Naive thymus-derived CD8-positive, alpha-beta T cell (primary cell): ENCODE data around the gene MGST3. TPM values are rescaled to one million over a fixed set of nuclear protein-coding genes. Genes with fewer than 3 reads are reported as not detected.
"Not testable (repeated sequence)": the region's sequence is repeated elsewhere in the genome, so short reads cannot be mapped to it uniquely, and the experiment has no call there.

ENCODE experiments used
- ATAC-seq, 2 donors: fragments of 150-1000 bp; cut with Tn5 transposase in 1 of 2; sonication (Bioruptor Pico), chemical (Tn5 transposase) in 1 of 2; 1 replicate in 1 of 2; 2 replicates in 1 of 2; pipeline ENCODE4 v1.10.0; 2021; ENCODE audit warnings: mild to moderate bottlenecking in 2 of 2, moderate library complexity in 2 of 2
- POLR2A ChIA-PET: fragments of 350-600 bp; sonication (Branson Sonifier 250); formaldehyde crosslinking; loops from one replicate; lab custom pipeline; 2021; ENCODE audit warnings: antibody characterized with exemption; lab: Charles Lee
- DNase-seq, 10 donors: peaks; one replicate each; pipeline versions ENCODE4 v3.0.0 to v3.0.0-alpha.2; 2020 to 2022
- H3K27ac Mint-ChIP-seq, 10 donors: one replicate each; pipeline ENCODE4 v1.8.0; 2020 to 2022; ENCODE audit warnings: mild to moderate bottlenecking in 10 of 10, mixed read lengths in 10 of 10, moderate library complexity in 4 of 10, inconsistent platforms in 1 of 10
- H3K27me3 Mint-ChIP-seq, 5 donors: one replicate each; pipeline ENCODE4 v1.8.0; 2021 to 2022; ENCODE audit warnings: mixed read lengths in 5 of 5
- H3K36me3 Mint-ChIP-seq, 3 donors: one replicate each; pipeline ENCODE4 v1.8.0; 2020 to 2022; ENCODE audit warnings: mixed read lengths in 3 of 3, mild to moderate bottlenecking in 2 of 3, inconsistent platforms in 1 of 3
- H3K4me1 Mint-ChIP-seq, 4 donors: one replicate each; pipeline ENCODE4 v1.8.0; 2021 to 2022; ENCODE audit warnings: mixed read lengths in 4 of 4
- H3K4me3 Mint-ChIP-seq, 10 donors: one replicate each; pipeline ENCODE4 v1.8.0; 2020 to 2022; ENCODE audit warnings: mild to moderate bottlenecking in 10 of 10, mixed read lengths in 10 of 10, moderate library complexity in 6 of 10, inconsistent platforms in 1 of 10
- H3K9me3 Mint-ChIP-seq, 9 donors: one replicate each; pipeline ENCODE4 v1.8.0; 2020 to 2022; ENCODE audit warnings: mixed read lengths in 9 of 9, mild to moderate bottlenecking in 3 of 9, inconsistent platforms in 1 of 9, moderate library complexity in 1 of 9
- polyA plus RNA-seq, 3 donors: library from polyadenylated mRNA; unstranded; fragments of 300-500 nt; fragmentation: Illumina TruSeq; gene quantifications; one replicate each; pipeline ENCODE4 v1.2.3, GENCODE V29; 2021
- total RNA-seq, 8 experiments: library from RNA in 2 of 8; stranded (reverse) in 2 of 8; gene quantifications; one replicate each; pipeline ENCODE4 v1.2.3 and lab custom pipeline; 2021 to 2026

Gene MGST3
- total and polyA plus RNA-seq, 5 experiments from 2014 or later: 64.6 to 160 (median 95.3) TPM

GRCh38 chr1:165644064-165644735 lies 13.2 kb downstream of the MGST3 start:
- peaks cover 10 to 41% (median 30%) of the 10 kb centered on the region in 4 donors for H3K4me1 Mint-ChIP-seq
- DNase-seq: no peak
- H3K36me3 Mint-ChIP-seq: peaks cover 0 to 10% (median 0%) of the 10 kb centered on the region in 3 donors
- H3K9me3 Mint-ChIP-seq: no peaks in the 10 kb centered on the region
- ATAC-seq: no peak
- POLR2A ChIA-PET: no interaction called here
- peak overlapping the region in 2 of 10 donors; percentile 11 to 85 for H3K27ac Mint-ChIP-seq
- no peak overlapping the region for H3K4me3 Mint-ChIP-seq
- H3K27me3 Mint-ChIP-seq: no peaks in the 10 kb centered on the region

GRCh38 chr1:165645654-165646366 lies 14.8 kb downstream of the MGST3 start:
- H3K9me3 Mint-ChIP-seq: no peaks in the 10 kb centered on the region
- peaks cover 0 to 14% (median 4%) of the 10 kb centered on the region in 3 donors for H3K36me3 Mint-ChIP-seq
- no peak for DNase-seq
- POLR2A ChIA-PET: no interaction called here
- H3K4me1 Mint-ChIP-seq: peaks cover 9 to 30% (median 21%) of the 10 kb centered on the region in 4 donors
- no peak overlapping the region for H3K4me3 Mint-ChIP-seq
- H3K27ac Mint-ChIP-seq: peak overlapping the region in 1 of 10 donors; percentile 12
- ATAC-seq: no peak
- no peaks in the 10 kb centered on the region for H3K27me3 Mint-ChIP-seq

- POLR2A ChIA-PET: no interaction called here
- H3K36me3 Mint-ChIP-seq: peaks cover 0 to 26% (median 5%) of the 10 kb centered on the region in 3 donors
- no peaks in the 10 kb centered on the region for H3K27me3 Mint-ChIP-seq
- ATAC-seq (no peak), DNase-seq (no peak)
- no peak overlapping the region for H3K4me3 Mint-ChIP-seq
- H3K9me3 Mint-ChIP-seq: no peaks in the 10 kb centered on the region
- H3K27ac Mint-ChIP-seq: no peak overlapping the region
- peaks cover 9 to 22% (median 17%) of the 10 kb centered on the region in 4 donors for H3K4me1 Mint-ChIP-seq
Observed at GRCh38 chr1:165647517-165647916, 16.5 kb downstream of the MGST3 start.

DNA sequence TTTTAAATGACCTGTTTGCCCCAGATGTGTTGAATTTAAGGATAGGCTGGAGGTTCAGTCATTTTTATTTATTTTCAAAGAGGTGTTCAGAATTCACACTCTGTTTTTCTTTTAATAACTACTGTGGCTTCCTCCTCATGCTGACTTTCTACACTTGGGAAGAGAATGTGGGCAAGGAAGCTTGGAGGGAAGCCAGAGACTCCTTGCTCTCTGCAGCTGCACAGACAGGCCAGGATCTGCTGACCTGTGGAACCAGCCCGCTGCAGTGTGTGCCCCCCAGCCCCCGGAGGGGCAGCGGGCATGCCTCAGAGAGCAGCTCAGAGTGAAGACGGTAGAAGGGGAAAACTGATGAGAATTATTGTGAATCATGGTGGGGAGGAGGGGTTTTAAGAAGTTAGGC lies 16.9 kb downstream of the MGST3 start:
- DNase-seq (no peak), ATAC-seq (no peak)
- POLR2A ChIA-PET: no interaction called here
- H3K4me1 Mint-ChIP-seq: peaks cover 9 to 23% (median 17%) of the 10 kb centered on the region in 4 donors
- H3K36me3 Mint-ChIP-seq: peaks cover 0 to 28% (median 5%) of the 10 kb centered on the region in 3 donors
- H3K27ac Mint-ChIP-seq: peak overlapping the region in 1 of 10 donors; percentile 63
- H3K27me3 Mint-ChIP-seq: no peaks in the 10 kb centered on the region
- no peaks in the 10 kb centered on the region for H3K9me3 Mint-ChIP-seq
- peak overlapping the region in 1 of 10 donors; percentile 49 for H3K4me3 Mint-ChIP-seq

DNA sequence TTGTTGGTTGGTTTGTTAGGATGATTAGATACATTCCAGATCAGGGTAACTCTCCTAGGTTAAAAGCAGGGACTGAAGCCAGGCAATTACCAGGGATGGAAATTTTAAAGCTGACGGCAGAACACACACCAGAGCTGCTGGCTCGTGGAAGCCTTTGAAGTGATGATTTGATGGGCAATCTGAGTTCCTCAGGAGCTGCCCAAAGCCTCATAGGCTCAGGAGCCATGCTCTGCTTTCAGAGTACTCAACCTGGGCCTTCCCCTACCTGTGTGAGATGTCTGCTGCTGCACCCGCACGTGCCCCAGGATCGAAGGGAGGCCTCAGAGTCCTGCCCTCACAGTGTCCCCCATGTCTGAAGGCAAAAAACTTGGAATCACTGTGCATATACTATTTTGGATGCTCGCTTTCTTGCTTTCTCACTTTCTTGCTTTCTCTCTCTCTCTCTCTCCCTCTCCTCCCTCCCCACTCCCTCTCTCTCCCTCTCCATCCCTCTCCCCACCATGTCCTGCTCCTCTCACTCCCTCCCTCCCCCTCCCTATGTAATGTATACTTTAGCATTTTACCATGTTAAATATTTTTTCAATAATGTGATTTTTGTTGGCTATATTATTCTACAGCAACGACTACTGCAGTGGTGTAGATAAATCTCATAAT lies 18.0 kb downstream of the MGST3 start:
- ATAC-seq (no peak), DNase-seq (no peak)
- no peak overlapping the region for H3K27ac Mint-ChIP-seq
- no peaks in the 10 kb centered on the region for H3K9me3 Mint-ChIP-seq
- POLR2A ChIA-PET: no interaction called here
- no peaks in the 10 kb centered on the region for H3K27me3 Mint-ChIP-seq
- H3K36me3 Mint-ChIP-seq: peaks cover 0 to 33% (median 6%) of the 10 kb centered on the region in 3 donors
- H3K4me3 Mint-ChIP-seq: no peak overlapping the region
- peaks cover 9 to 25% (median 17%) of the 10 kb centered on the region in 4 donors for H3K4me1 Mint-ChIP-seq

DNA sequence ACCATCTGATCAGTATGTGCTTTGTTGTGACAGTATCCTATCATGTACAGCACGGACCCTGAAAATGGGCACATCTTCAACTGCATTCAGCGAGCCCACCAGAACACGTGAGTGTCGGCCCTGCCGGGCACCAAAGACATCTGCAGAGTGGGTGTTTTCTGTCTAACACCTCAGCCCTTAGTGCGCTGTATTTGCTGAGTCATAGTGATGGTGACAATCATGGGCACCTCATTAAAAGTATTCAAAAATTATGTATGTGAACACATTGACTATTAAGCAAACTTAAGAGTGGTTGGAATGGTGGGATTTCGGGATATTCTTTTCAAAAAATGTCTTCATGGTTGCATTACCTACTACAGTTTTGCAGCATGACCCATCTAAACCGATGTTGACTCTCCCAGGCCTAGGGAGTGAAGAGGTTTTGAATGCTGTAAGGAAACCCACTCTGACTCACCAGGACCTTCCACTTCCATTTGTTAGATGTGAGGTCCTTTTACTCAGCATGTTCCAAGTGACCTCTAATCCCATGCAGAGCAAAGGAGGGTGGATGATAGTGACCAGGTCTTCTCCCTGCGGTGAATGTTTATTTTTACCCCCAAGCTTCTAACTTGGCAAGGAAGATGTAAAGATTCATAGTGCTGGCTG lies 20.1 kb downstream of the MGST3 start:
- POLR2A ChIA-PET: no interaction called here
- H3K27ac Mint-ChIP-seq: peak overlapping the region in 1 of 10 donors; percentile 33
- no peaks in the 10 kb centered on the region for H3K9me3 Mint-ChIP-seq
- peaks cover 9 to 16% (median 9%) of the 10 kb centered on the region in 4 donors for H3K4me1 Mint-ChIP-seq
- no peak for DNase-seq
- H3K27me3 Mint-ChIP-seq: no peaks in the 10 kb centered on the region
- H3K4me3 Mint-ChIP-seq: no peak overlapping the region
- H3K36me3 Mint-ChIP-seq: peaks cover 0 to 50% (median 10%) of the 10 kb centered on the region in 3 donors
- no peak for ATAC-seq

DNA sequence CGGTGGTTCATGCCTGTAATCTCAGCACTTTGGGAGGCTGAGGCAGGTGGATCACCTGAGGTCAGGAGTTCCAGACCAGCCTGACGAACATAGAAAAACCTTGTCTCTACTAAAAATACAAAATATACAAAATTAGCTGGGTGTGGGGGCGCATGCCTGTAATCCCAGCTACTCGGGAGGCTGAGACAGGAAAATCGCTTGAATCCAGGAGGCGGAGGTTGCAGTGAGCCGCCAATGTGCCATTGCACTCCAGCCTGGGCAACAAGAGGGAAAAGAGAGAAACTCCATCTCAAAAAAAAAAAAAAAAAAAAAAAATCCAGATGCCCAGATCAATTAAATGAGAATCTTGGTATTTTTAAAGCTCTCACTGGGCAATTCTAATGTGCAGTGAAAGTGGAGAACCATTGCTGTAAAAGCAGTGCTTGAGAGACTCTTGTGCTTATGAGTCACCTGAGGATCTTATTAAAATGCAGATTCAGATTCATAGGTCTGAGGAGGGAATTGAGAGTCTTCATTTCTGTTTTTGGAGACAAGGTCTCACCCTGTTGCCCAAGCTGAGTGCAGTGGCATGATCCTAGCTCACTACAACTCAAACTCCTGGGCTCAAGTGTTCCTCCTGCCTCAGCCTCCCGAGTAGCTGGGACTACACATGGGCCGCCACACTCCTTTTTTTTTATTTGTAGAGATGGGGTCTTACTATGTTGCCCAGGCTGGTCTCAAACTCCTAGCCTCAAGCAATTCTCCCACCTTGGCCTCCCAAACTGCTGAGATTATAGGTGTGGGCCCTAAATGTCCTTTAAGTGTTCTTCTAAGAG lies 27.9 kb downstream of the MGST3 start:
- Mint-ChIP-seq H3K36me3 (peaks cover 0 to 68% (median 10%) of the 10 kb centered on the region in 3 donors), H3K27ac (peak overlapping the region in 4 of 10 donors; percentile 13 to 85 (median 48))
- not testable (repeated sequence) for H3K9me3 Mint-ChIP-seq, H3K27me3 Mint-ChIP-seq, H3K4me1 Mint-ChIP-seq, ATAC-seq, H3K4me3 Mint-ChIP-seq, DNase-seq
- POLR2A ChIA-PET: interaction anchor here (0.7 kb wide), 1 partner anchor 36 kb away, joined by 7 read pairs; no protein-coding TSS in a partner anchor

DNA sequence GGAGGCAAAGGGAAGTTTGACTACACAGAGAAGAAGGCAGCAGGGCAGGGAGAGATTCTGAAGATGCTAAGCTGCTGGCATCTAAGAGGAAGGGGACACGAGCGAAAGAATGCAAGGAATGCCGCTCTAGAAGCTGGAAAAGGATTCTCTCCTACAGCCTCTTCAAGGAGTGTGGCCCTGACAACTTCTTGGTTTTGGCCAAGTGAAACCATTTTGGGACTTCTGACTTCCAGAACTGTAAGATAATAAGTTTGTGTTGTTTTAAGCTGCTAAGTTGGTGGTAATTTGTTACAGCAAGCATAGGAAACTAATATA lies 28.5 kb downstream of the MGST3 start:
- no peaks in the 10 kb centered on the region for H3K4me1 Mint-ChIP-seq
- H3K36me3 Mint-ChIP-seq: peaks cover 0 to 68% (median 10%) of the 10 kb centered on the region in 3 donors
- peak overlapping the region in 4 of 10 donors; percentile 19 to 85 (median 48) for H3K27ac Mint-ChIP-seq
- H3K9me3 Mint-ChIP-seq: no peaks in the 10 kb centered on the region
- no peaks in the 10 kb centered on the region for H3K27me3 Mint-ChIP-seq
- POLR2A ChIA-PET: no interaction called here
- H3K4me3 Mint-ChIP-seq: no peak overlapping the region
- DNase-seq: no peak
- no peak for ATAC-seq

DNA sequence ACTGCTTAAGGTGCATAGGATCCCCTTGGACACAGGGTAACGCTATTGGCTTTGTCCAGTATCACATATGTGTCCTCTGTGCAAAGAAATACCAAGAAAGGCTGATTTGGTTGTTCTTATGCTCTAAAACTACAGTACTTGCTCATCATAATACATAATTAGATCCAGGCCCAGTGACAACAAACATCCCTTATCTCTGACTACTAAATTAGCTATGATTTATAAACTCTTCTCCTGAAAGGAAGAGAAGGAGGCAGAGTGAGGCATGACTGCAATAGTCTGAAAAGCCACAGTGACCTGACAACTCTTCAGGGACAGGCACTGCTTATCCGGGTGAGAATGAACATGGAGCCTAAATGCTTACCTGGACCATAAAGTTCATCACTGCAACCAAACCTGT lies 30.7 kb downstream of the MGST3 start:
- no peak for ATAC-seq
- peaks cover 0 to 72% (median 22%) of the 10 kb centered on the region in 3 donors for H3K36me3 Mint-ChIP-seq

DNA sequence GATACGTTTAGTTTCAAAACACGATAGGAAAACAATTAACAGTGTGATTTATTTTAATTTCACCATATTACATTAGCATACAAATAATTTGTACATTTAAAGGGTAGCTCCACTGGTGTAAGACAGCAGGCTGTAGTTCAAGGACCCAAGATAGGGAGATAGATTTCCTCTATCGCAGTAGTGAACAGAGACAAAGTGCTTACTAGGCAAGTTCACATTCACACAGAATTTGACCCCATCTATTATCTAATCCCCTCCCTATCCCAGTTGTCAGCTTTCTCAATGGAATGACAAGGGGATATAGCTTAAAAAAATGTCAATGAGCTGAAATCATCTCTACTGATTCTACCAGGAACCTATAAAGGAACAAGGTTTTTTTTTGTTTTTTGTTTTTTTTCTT lies 31.2 kb downstream of the MGST3 start:
- POLR2A ChIA-PET: no interaction called here
- peaks cover 3 to 76% (median 26%) of the 10 kb centered on the region in 3 donors for H3K36me3 Mint-ChIP-seq

More for the DNA sequence above, 30.7 kb downstream of the MGST3 start:
- DNase-seq: no peak
- no peak overlapping the region for H3K4me3 Mint-ChIP-seq
- H3K4me1 Mint-ChIP-seq: no peaks in the 10 kb centered on the region
- POLR2A ChIA-PET: no interaction called here
- H3K27ac Mint-ChIP-seq: peak overlapping the region in 5 of 10 donors; percentile 1 to 60 (median 30)
- no peaks in the 10 kb centered on the region for H3K27me3 Mint-ChIP-seq
- H3K9me3 Mint-ChIP-seq: no peaks in the 10 kb centered on the region

DNA sequence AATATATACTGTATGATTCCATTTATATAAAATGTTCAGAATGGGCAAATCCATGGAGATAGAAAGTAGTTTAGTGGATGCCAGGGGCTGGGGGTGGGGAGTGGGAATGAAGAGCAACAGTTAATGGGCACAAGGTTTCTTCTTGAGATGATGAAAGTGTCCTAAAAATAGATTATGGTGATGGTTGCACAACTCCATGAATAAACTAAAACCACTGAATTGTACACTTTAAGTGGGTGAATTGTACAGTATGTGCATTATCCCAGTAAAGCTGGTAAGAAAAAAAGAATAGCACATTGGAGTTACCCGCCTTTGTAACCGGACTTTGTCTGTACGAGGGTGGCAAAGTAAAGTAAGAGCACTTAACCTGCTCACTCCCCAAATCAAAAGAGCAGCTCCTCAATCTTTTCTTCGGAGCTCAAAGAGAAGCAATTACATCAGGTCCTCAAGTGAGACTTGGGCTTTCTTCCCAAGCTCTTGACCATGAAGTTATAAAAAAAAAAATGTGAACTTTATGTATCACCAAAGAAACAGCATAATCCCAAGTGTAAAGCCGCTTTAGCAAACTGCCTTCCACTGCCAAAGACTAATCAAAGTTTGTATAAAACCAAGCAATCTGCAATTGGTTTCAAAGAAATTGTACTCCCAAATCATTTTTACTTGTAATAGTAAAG lies 35.3 kb downstream of the MGST3 start:
- POLR2A ChIA-PET: no interaction called here
- no peaks in the 10 kb centered on the region for H3K9me3 Mint-ChIP-seq
- no peak for ATAC-seq

More for the DNA sequence above, 31.2 kb downstream of the MGST3 start:
- no peak overlapping the region for H3K4me3 Mint-ChIP-seq
- no peak for DNase-seq
- ATAC-seq: no peak
- H3K27ac Mint-ChIP-seq: peak overlapping the region in 3 of 10 donors; percentile 1 to 60 (median 5)
- no peaks in the 10 kb centered on the region for H3K9me3 Mint-ChIP-seq
- no peaks in the 10 kb centered on the region for H3K27me3 Mint-ChIP-seq
- H3K4me1 Mint-ChIP-seq: no peaks in the 10 kb centered on the region

More for the DNA sequence above, 35.3 kb downstream of the MGST3 start:
- Mint-ChIP-seq H3K4me1 (peaks cover 0 to 6% (median 0%) of the 10 kb centered on the region in 4 donors), H3K4me3 (no peak overlapping the region), H3K27me3 (no peaks in the 10 kb centered on the region), H3K27ac (peak overlapping the region in 2 of 10 donors; percentile 53 to 55), H3K36me3 (peaks cover 9 to 94% (median 35%) of the 10 kb centered on the region in 3 donors)
- DNase-seq: no peak
